Smooth muscle cell (in vitro differentiated cells): Measurements from ENCODE around the gene AP5B1. TPM values are rescaled to one million over a fixed set of nuclear protein-coding genes. Genes with fewer than 3 reads are reported as not detected.
A peak's percentile ranks its signal among the peaks of the same experiment; 100 is the strongest.

Source experiments
- DNase-seq: peaks from one replicate; lab custom pipeline; 2025; ENCODE audit not compliant: unreplicated experiment; lab: John Stamatoyannopoulos, UW
- H2AFZ ChIP-seq: fragments of 200-600 bp; sonication (generic); 2 replicates; pipeline ENCODE4 v1.6.0; 2016; ENCODE audit warnings: antibody characterized with exemption, low read depth, mild to moderate bottlenecking
- H3F3A ChIP-seq: fragments of 200-600 bp; sonication (generic); 2 replicates; pipeline ENCODE4 v1.6.0; 2017; ENCODE audit warnings: antibody characterized with exemption, low read depth
- H3K27ac ChIP-seq: fragments of 200-600 bp; sonication (generic); 2 replicates; pipeline ENCODE4 v1.5.1; 2016; ENCODE audit warnings: low read depth, mild to moderate bottlenecking
- H3K27me3 ChIP-seq: fragments of 200-600 bp; sonication (generic); 2 replicates; pipeline ENCODE4 v1.6.1; 2016; ENCODE audit warnings: low read depth, mild to moderate bottlenecking
- H3K36me3 ChIP-seq: fragments of 200-600 bp; sonication (generic); 2 replicates; pipeline ENCODE4 v1.5.1; 2016; ENCODE audit warnings: low read depth
- H3K4me1 ChIP-seq: fragments of 200-600 bp; sonication (generic); 2 replicates; pipeline ENCODE4 v1.5.1; 2016; ENCODE audit warnings: low read depth
- H3K4me2 ChIP-seq: fragments of 200-600 bp; sonication (generic); 2 replicates; pipeline ENCODE4 v1.6.0; 2016; ENCODE audit warnings: mild to moderate bottlenecking
- H3K4me3 ChIP-seq: fragments of 200-600 bp; sonication (generic); 2 replicates; pipeline ENCODE4 v1.5.1; 2016; ENCODE audit warnings: mild to moderate bottlenecking
- H3K79me2 ChIP-seq: fragments of 200-600 bp; sonication (generic); 2 replicates; pipeline ENCODE4 v1.6.0; 2016; ENCODE audit warnings: low read depth, mild to moderate bottlenecking
- H3K9ac ChIP-seq: fragments of 200-600 bp; sonication (generic); 2 replicates; pipeline ENCODE4 v1.6.0; 2016; ENCODE audit warnings: low read depth
- H3K9me3 ChIP-seq: fragments of 200-600 bp; sonication (generic); replicated peaks from 2 replicates; pipeline ENCODE4 v1.5.1; 2016; ENCODE audit warnings: low read depth
- H4K20me1 ChIP-seq: fragments of 200-600 bp; sonication (generic); 2 replicates; pipeline ENCODE4 v1.6.0; 2016; ENCODE audit warnings: low read depth
- WGBS: methylation state at CpG from one replicate; pipeline ENCODE4 v1.1.7; 2016; ENCODE audit warnings: low lambda C conversion rate; 5-methylcytosine and 5-hydroxymethylcytosine counted together
- polyA plus RNA-seq: library from polyadenylated mRNA; unstranded; fragments of >200 nt; fragmentation: Nextera tagmentation; extraction: Ambion mirVana; gene quantifications from 2 replicates; pipeline ENCODE4 v1.2.1, GENCODE V29; 2016
- total RNA-seq: library from RNA; depleted of rRNA; stranded (reverse); fragments of >200 nt; gene quantifications from 2 replicates; pipeline ENCODE4 v1.2.3, GENCODE V29; 2014
- TF ChIP-seq, protein P1 (sequence below): fragments of 200-600 bp; sonication (generic); IDR thresholded peaks from 2 replicates; pipeline ENCODE4 v1.5.1; 2017; ENCODE audit warnings: borderline replicate concordance, mild to moderate bottlenecking, antibody characterized with exemption; ENCODE audit not compliant: insufficient read depth, poor library complexity, severe bottlenecking

The AP5B1 gene
- total and polyA plus RNA-seq, 2 experiments from 2014 or later, result 6.2 to 7.7 TPM

GRCh38 chr11:65791719-65792213 lies 11.0 kb upstream of the AP5B1 start:
- H3K27ac ChIP-seq, result peak overlapping the region; percentile 52

DNA sequence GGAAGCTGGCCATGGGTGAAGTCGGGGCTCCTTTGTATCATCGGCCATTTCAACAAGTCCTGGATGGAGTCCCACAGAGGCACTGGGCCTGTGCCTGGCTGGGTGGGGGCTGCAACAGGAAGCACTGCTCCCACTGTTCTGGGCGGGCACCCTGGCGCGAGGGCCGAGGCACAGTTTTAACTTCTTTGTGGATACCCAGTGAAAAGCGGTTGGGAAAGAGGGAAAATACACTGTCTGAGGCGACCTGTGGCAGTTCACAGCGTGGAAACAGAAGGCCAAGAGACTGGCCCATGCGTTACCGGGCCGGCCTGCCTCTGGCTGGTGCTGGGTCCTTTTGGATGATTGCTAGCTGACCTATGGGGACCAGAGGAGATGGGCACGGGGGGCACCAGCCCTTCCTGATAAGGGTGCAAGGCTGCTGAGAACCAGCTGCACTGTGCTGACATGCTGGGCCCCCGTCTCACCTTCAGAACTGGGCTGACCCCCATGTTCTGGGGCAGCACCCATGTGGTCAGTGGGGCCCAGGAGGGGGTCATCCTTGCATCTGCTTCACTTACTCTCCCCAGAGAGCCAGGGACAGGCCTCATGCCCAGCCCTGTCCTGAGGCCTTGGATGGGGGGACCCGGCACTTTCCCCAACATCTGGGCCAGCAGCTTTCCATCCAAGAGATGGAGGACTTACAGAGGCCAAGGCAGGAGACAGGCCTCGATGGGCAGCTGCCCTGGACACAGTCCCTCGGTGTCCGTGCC lies 10.3 kb upstream of the AP5B1 start:
- Histone ChIP-seq H3K4me2 (no peak overlapping the region), H3K36me3 (no peaks in the 10 kb centered on the region), H3K4me3 (no peak overlapping the region), H3F3A (no peaks in the 10 kb centered on the region), H4K20me1 (peaks cover 3% of the 10 kb centered on the region), H3K79me2 (peaks cover 4% of the 10 kb centered on the region), H3K4me1 (peaks cover 5% of the 10 kb centered on the region), H2AFZ (no peak overlapping the region), H3K9ac (no peak overlapping the region), H3K9me3 (no peaks in the 10 kb centered on the region), H3K27me3 (peaks cover 34% of the 10 kb centered on the region), H3K27ac (no peak overlapping the region)
- TF ChIP-seq, protein P1, sequence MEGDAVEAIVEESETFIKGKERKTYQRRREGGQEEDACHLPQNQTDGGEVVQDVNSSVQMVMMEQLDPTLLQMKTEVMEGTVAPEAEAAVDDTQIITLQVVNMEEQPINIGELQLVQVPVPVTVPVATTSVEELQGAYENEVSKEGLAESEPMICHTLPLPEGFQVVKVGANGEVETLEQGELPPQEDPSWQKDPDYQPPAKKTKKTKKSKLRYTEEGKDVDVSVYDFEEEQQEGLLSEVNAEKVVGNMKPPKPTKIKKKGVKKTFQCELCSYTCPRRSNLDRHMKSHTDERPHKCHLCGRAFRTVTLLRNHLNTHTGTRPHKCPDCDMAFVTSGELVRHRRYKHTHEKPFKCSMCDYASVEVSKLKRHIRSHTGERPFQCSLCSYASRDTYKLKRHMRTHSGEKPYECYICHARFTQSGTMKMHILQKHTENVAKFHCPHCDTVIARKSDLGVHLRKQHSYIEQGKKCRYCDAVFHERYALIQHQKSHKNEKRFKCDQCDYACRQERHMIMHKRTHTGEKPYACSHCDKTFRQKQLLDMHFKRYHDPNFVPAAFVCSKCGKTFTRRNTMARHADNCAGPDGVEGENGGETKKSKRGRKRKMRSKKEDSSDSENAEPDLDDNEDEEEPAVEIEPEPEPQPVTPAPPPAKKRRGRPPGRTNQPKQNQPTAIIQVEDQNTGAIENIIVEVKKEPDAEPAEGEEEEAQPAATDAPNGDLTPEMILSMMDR, result no peak
- DNase-seq, result no peak
- WGBS, result 96% methylated on average over 17 of the region's 18 CpGs

More at GRCh38 chr11:65791719-65792213, 11.0 kb upstream of the AP5B1 start:
- Histone ChIP-seq H3K4me1 (peaks cover 6% of the 10 kb centered on the region), H3K4me2 (no peak overlapping the region), H3K4me3 (no peak overlapping the region), H3K9me3 (no peaks in the 10 kb centered on the region), H3K27me3 (peaks cover 27% of the 10 kb centered on the region), H2AFZ (no peak overlapping the region), H3K79me2 (peaks cover 4% of the 10 kb centered on the region), H3K9ac (no peak overlapping the region), H4K20me1 (peaks cover 3% of the 10 kb centered on the region), H3F3A (no peaks in the 10 kb centered on the region), H3K36me3 (no peaks in the 10 kb centered on the region)
- TF ChIP-seq, protein P1, result no peak
- DNase-seq, result no peak
- WGBS, result 89% methylated on average over 13 of the region's 13 CpGs

GRCh38 chr11:65790104-65790901 lies 9.5 kb upstream of the AP5B1 start:
- no peaks in the 10 kb centered on the region for H3K36me3 ChIP-seq
- H3K27ac ChIP-seq, result no peak overlapping the region
- no peak overlapping the region for H2AFZ ChIP-seq
- TF ChIP-seq, protein P1, result no peak
- 89% methylated on average over 13 of the region's 13 CpGs for WGBS
- peaks cover 3% of the 10 kb centered on the region for H4K20me1 ChIP-seq
- peaks cover 41% of the 10 kb centered on the region for H3K27me3 ChIP-seq
- H3K4me3 ChIP-seq, result no peak overlapping the region
- H3K79me2 ChIP-seq, result peaks cover 4% of the 10 kb centered on the region
- peaks cover 5% of the 10 kb centered on the region for H3K4me1 ChIP-seq
- H3K9ac ChIP-seq, result no peak overlapping the region
- DNase-seq, result no peak
- no peaks in the 10 kb centered on the region for H3K9me3 ChIP-seq
- no peaks in the 10 kb centered on the region for H3F3A ChIP-seq
- H3K4me2 ChIP-seq, result no peak overlapping the region
